HepG2 (cell line): ENCODE results near the gene FNDC7. TPM values are rescaled to one million over a fixed set of nuclear protein-coding genes. Genes with fewer than 3 reads are reported as not detected.

Source experiments
- FLYWCH1 ChIP-seq: sonication (generic); formaldehyde crosslinking; IDR thresholded peaks from 2 replicates; pipeline ENCODE4 v1.8.1; 2023; ENCODE audit warnings: mild to moderate bottlenecking, missing genetic modification reagents
- HES4 ChIP-seq: sonication (generic); formaldehyde crosslinking; IDR thresholded peaks from 2 replicates; pipeline ENCODE4 v1.9.0; 2021; ENCODE audit warnings: mild to moderate bottlenecking, missing genetic modification reagents, borderline replicate concordance
- IRX3 ChIP-seq: sonication (generic); formaldehyde crosslinking; IDR thresholded peaks from 2 replicates; pipeline ENCODE4 v1.8.1; 2023; ENCODE audit warnings: mild to moderate bottlenecking, low read depth, missing genetic modification reagents, borderline replicate concordance
- NFATC3 ChIP-seq: sonication (generic); formaldehyde crosslinking; IDR thresholded peaks from 2 replicates; pipeline ENCODE4 v1.5.1; 2020; ENCODE audit warnings: mild to moderate bottlenecking, missing genetic modification reagents
- RARG ChIP-seq: sonication (generic); formaldehyde crosslinking; IDR thresholded peaks from 2 replicates; pipeline ENCODE4 v1.4.0; 2020; ENCODE audit warnings: low read depth, mild to moderate bottlenecking, missing genetic modification reagents
- RBM22 ChIP-seq: fragments of 200-400 bp; formaldehyde crosslinking; optimal IDR thresholded peaks from 2 replicates; pipeline ENCODE3; 2017; ENCODE audit warnings: mild to moderate bottlenecking, low read length, moderate library complexity
- SNAI1 ChIP-seq: sonication (generic); formaldehyde crosslinking; IDR thresholded peaks from 2 replicates; pipeline ENCODE4 v1.5.0; 2020; ENCODE audit warnings: mild to moderate bottlenecking, missing genetic modification reagents, borderline replicate concordance
- SRSF4 ChIP-seq: fragments of 200-400 bp; formaldehyde crosslinking; IDR thresholded peaks from one replicate; pipeline ENCODE4 v1.6.1; 2018; ENCODE audit warnings: mild to moderate bottlenecking, low read depth, low read length, moderate library complexity; ENCODE audit not compliant: poor library complexity, severe bottlenecking
- ZBTB20 ChIP-seq: sonication (generic); formaldehyde crosslinking; IDR thresholded peaks from 2 replicates; pipeline ENCODE4 v1.8.1; 2023; ENCODE audit warnings: missing genetic modification reagents, low read depth, mild to moderate bottlenecking, borderline replicate concordance
- ZBTB34 ChIP-seq: sonication (generic); formaldehyde crosslinking; IDR thresholded peaks from 2 replicates; pipeline ENCODE4 v1.8.0; 2022; ENCODE audit warnings: mild to moderate bottlenecking, missing genetic modification reagents
- ZFP1 ChIP-seq: IDR thresholded peaks from 2 replicates; pipeline ENCODE4 v1.6.1; 2016
- ZFX ChIP-seq: sonication (generic); formaldehyde crosslinking; IDR thresholded peaks from 2 replicates; pipeline ENCODE4 v1.4.0; 2020; ENCODE audit warnings: mild to moderate bottlenecking, low read depth, missing genetic modification reagents, moderate library complexity
- ZNF121 ChIP-seq: sonication (generic); formaldehyde crosslinking; IDR thresholded peaks from 2 replicates; pipeline ENCODE4 v1.5.0; 2020; ENCODE audit warnings: mild to moderate bottlenecking, missing genetic modification reagents
- ZNF432 ChIP-seq: sonication (generic); formaldehyde crosslinking; IDR thresholded peaks from 2 replicates; pipeline ENCODE4 v1.5.0; 2020; ENCODE audit warnings: missing genetic modification reagents, mild to moderate bottlenecking, borderline replicate concordance
- ZNF607 ChIP-seq: sonication (generic); formaldehyde crosslinking; IDR thresholded peaks from 2 replicates; pipeline ENCODE4 v1.5.1; 2020; ENCODE audit warnings: missing genetic modification reagents, mild to moderate bottlenecking, borderline replicate concordance
- ZNF644 ChIP-seq: IDR thresholded peaks from 2 replicates; pipeline ENCODE4 v1.6.1; 2016; ENCODE audit warnings: low read depth
- ZNF75D ChIP-seq: sonication (generic); formaldehyde crosslinking; IDR thresholded peaks from 2 replicates; pipeline ENCODE4 v1.8.1; 2023; ENCODE audit warnings: missing genetic modification reagents, mild to moderate bottlenecking, borderline replicate concordance
- ZNF781 ChIP-seq: sonication (generic); formaldehyde crosslinking; IDR thresholded peaks from 2 replicates; pipeline ENCODE4 v1.5.1; 2020; ENCODE audit warnings: borderline replicate concordance, mild to moderate bottlenecking, missing genetic modification reagents; ENCODE audit errors: not compliant biosample characterization
- polyA plus RNA-seq, 8 experiments: library from polyadenylated mRNA; depleted of rRNA in 3 of 8; stranded (reverse) in 7 of 8; unstranded in 1 of 8; fragments of >200 nt; fragmentation: Illumina TruSeq in 4 of 8; extraction: Trizol in 4 of 8; gene quantifications; 2 replicates each; pipeline versions ENCODE4 v1.2.1 to v1.2.3, GENCODE V29; 2011 to 2016; ENCODE audit warnings: low read depth in 4 of 8, missing spikeins in 1 of 8, mixed read lengths in 1 of 8; ENCODE audit not compliant: insufficient read depth in 1 of 8
- total RNA-seq, 5 experiments: library from RNA; depleted of rRNA; stranded (reverse); fragments of >200 nt; fragmentation: Illumina TruSeq; extraction: Trizol; gene quantifications; 2 replicates each; pipeline ENCODE4 v1.2.3, GENCODE V29; 2016; ENCODE audit warnings: low read depth in 1 of 5
- TF ChIP-seq, protein P1 (sequence below): IDR thresholded peaks from 2 replicates; pipeline ENCODE4 v1.6.1; 2018; ENCODE audit warnings: missing genetic modification reagents
- TF ChIP-seq, protein P2 (sequence below): sonication (generic); formaldehyde crosslinking; IDR thresholded peaks from 2 replicates; pipeline ENCODE4 v1.4.0; 2020; ENCODE audit warnings: missing genetic modification reagents, borderline replicate concordance

FNDC7 gene
- total and polyA plus RNA-seq, 2 of the 13 experiments (the other 11 are each of a cell fraction or from before 2014, with no cell fraction given), result 0.03 TPM; not detected in 1

GRCh38 chr1:108746382-108747170, 33.9 kb downstream of the FNDC7 start, which contains the start of gene STXBP3 (continued):
- TF ChIP-seq, protein P1, sequence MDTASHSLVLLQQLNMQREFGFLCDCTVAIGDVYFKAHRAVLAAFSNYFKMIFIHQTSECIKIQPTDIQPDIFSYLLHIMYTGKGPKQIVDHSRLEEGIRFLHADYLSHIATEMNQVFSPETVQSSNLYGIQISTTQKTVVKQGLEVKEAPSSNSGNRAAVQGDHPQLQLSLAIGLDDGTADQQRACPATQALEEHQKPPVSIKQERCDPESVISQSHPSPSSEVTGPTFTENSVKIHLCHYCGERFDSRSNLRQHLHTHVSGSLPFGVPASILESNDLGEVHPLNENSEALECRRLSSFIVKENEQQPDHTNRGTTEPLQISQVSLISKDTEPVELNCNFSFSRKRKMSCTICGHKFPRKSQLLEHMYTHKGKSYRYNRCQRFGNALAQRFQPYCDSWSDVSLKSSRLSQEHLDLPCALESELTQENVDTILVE, result no peak
- TF ChIP-seq ZBTB34 (CRISPR knock-in tag) (no peak), ZBTB20 (CRISPR knock-in tag) (no peak), ZNF644 (CRISPR knock-in tag) (peak; percentile 58; the same call in 1 of the 2 replicates), ZFP1 (CRISPR knock-in tag) (peak; percentile 80; the same call in 1 of the 2 replicates), ZNF75D (CRISPR knock-in tag) (no peak), RARG (CRISPR knock-in tag) (peak; percentile 62; the same call in 1 of the 2 replicates), NFATC3 (CRISPR knock-in tag) (0 out of 2 replicates have a peak, but pooled peaks have one; percentile 65), RBM22 (no peak), SRSF4 (no peak), SNAI1 (CRISPR knock-in tag) (no peak), ZNF781 (no peak), ZNF121 (CRISPR knock-in tag) (peak; percentile 48; the same call in 1 of the 2 replicates), ZNF607 (CRISPR knock-in tag) (peak; percentile 66; the same call in 1 of the 2 replicates), FLYWCH1 (CRISPR knock-in tag) (no peak), IRX3 (CRISPR knock-in tag) (0 out of 2 replicates have a peak, but pooled peaks have one; percentile 12), HES4 (CRISPR knock-in tag) (peak; percentile 79; the same call in 1 of the 2 replicates), ZNF432 (CRISPR knock-in tag) (no peak), ZFX (CRISPR knock-in tag) (peak; percentile 89)
- TF ChIP-seq, protein P2, sequence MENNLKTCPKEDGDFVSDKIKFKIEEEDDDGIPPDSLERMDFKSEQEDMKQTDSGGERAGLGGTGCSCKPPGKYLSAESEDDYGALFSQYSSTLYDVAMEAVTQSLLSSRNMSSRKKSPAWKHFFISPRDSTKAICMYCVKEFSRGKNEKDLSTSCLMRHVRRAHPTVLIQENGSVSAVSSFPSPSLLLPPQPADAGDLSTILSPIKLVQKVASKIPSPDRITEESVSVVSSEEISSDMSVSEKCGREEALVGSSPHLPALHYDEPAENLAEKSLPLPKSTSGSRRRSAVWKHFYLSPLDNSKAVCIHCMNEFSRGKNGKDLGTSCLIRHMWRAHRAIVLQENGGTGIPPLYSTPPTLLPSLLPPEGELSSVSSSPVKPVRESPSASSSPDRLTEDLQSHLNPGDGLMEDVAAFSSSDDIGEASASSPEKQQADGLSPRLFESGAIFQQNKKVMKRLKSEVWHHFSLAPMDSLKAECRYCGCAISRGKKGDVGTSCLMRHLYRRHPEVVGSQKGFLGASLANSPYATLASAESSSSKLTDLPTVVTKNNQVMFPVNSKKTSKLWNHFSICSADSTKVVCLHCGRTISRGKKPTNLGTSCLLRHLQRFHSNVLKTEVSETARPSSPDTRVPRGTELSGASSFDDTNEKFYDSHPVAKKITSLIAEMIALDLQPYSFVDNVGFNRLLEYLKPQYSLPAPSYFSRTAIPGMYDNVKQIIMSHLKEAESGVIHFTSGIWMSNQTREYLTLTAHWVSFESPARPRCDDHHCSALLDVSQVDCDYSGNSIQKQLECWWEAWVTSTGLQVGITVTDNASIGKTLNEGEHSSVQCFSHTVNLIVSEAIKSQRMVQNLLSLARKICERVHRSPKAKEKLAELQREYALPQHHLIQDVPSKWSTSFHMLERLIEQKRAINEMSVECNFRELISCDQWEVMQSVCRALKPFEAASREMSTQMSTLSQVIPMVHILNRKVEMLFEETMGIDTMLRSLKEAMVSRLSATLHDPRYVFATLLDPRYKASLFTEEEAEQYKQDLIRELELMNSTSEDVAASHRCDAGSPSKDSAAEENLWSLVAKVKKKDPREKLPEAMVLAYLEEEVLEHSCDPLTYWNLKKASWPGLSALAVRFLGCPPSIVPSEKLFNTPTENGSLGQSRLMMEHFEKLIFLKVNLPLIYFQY (CRISPR knock-in tag), result no peak
